ENCODE data around the gene BRD9.
"Not testable (repeated sequence)": the region's sequence is repeated elsewhere in the genome, so short reads cannot be mapped to it uniquely, and the experiment has no call there.

The BRD9 gene

DNA sequence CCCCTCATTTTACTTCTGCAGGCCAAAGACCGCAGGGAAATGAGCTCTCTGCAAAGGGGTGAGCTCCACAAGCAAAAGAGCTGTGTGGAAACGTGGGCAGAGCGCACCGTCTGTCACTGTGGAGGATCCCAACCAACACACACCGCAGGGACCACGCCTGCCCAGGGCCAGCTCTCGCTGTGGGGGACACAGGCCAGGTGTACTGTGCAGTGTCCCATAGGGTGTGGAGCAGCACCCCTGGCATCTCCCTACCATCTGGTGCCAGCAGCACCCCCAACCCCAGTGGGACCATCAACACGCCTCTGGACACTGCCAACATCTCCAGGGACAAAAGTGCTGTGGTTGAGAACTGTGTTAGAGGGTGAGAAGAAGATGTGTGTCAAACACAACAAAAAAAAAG is 13.9 kb downstream of the BRD9 start:
- DNase-seq (ENCODE audit: low read depth, low spot score) = not testable (repeated sequence)

DNA sequence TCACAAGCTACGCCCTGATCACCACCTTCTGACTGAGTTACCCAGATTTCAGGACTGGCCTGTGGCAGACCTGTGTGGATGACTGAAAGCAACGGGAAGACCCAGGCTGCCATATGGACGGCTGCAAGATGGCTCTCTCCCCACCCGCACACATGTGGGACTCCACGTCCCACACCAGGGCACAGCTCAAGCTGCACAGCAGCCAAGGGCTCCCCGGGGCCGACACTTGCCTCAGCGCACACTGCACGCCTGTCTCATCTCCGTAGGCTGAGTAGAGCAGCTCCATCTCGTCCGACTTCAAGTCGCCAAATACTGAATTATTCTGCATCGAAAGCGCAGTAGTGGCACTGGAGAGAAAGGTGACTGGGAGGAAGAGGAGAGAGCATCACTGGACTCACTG is 14.5 kb downstream of the BRD9 start:
- no peak for DNase-seq (ENCODE audit: low read depth, low spot score)

DNA sequence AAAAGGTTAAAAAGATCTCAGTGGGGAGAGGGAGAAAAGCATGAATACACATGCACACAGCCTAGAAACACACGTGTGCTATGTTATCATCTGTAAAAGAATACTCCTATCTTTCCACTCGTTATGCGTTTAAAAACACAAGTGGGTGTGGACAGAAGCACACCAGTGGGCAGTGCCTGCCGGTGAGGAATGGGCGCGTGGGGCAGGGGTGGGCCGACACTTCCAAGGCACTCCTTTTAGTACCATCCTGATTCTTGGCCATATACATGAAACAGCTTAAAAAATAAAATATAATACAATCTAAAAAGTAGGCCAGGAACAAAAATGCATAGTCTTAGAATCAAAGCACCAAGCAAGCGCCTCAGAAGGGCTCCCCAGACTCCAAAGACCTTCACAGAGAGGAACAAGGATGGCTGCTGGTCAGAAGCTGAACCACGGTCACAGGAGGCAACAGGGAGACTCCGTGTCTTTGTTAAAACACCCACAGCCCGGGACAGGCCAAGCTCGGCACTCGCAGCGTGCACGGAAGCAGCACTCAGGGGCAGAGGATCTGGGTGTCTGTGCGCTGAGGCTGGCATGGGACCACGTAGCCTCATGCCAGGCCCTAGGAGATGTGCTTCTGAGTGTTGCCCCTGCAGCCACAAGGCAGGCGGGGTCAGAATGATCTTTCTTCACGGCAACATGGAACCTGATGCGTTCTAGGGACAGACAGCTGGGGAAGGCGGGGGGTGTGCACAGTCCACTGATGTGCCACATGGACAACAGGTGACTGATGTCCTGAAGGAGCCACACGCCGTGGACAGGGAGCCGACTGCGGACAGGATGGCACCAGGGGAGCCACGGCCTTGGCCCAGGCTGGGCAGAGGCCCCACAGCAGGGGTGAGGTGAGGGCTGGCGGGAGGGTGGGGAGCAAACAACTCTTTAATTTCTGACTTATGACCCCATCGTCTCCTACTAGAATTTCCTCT is 15.9 kb downstream of the BRD9 start:
- no peak for DNase-seq (ENCODE audit: low read depth, low spot score)

DNA sequence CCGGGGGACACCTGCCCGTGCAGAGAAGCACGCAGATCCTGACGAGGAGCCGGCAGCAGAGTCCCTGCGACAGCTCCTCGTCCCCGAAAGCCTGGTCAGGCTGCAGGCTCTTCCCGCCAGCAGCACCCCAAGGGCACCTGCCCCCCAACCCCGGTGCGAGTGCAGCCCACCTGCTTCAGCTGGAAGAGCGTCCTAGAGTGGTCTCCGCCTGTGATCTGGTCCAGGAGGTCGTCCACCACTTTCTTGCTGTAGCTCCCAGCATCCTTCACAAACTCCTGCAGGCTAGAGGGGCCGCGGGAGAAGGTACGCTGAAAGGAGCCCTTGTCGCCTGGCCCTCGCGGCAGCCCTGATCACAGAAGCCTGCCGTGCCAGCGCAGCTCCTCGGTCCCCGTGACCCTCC is 16.7 kb downstream of the BRD9 start:
- DNase-seq (ENCODE audit: low read depth, low spot score) = no peak

DNA sequence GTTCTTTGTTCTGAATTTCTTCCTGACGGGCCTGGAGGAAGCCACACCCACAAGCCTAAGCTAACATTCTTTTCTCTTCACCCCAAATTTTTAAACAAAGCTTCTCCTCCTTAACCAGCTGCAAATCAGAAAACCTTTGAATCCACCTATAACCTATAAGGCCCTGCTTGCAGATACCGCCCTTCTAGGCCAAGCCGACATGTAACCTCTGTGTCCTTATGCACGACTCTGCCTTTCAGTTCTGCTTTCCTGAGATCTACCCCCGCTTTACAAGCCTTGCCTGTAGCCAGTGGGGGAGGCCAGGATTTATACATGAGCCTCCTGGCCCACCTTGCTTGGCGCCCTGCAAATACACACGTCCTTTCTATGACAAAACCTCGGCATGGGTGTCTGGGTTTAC is 19.3 kb downstream of the BRD9 start:
- no peak for DNase-seq (ENCODE audit: low read depth, low spot score)

DNA sequence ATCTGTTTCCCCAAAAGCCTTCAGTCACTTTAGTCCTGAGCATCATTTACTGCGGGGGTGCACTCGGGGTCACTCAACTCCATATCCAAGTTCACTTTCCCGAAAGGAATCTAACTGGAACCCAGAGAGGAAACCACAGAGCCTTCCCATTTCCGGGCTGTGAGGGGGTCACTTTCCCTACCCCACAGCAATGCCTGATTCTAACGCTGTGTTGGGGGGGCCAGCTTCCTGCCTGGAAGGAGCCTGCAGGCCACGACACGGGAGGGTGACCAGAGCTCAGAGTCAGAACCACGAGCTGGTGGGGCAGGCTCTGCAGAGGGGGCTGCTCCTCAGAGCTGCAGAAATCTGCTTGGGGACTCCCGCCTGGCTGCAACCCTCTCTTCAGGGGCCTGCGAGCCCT is 20.3 kb downstream of the BRD9 start:
- no peak for DNase-seq (ENCODE audit: low read depth, low spot score)

DNA sequence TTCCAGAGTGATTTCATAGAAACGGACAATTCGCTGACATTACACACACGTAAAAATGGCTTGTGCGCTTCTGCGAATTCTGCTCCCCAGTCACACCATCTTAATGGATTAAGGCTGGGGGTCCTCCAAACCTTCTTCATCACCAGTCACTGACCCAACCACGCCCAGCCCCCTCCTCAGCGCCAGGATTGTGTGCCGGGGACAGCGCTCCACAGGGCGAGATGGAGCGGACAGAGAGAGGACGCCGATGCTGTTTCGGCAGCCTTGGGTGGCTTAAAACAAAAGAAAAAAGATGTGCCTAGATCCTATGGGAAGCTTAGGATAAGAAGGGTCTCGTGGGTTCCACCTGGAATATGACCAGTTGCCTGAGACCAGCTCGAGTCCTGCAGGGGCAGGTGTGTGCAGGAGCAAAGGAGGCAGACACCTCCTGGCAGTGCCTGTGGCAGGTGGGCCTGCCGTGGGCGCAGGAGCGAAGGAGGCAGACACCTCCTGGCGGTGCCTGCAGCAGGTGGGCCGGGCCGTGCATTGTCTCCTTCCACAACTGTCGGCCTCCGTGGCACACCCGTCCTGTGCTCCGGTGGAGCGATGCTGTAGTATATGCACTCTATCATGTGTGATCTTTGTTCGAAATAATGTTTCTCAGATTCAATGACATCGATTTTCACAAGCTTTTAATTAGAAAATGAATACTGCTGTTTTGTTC is 20.9 kb downstream of the BRD9 start:
- no peak for DNase-seq (ENCODE audit: low read depth, low spot score)

DNA sequence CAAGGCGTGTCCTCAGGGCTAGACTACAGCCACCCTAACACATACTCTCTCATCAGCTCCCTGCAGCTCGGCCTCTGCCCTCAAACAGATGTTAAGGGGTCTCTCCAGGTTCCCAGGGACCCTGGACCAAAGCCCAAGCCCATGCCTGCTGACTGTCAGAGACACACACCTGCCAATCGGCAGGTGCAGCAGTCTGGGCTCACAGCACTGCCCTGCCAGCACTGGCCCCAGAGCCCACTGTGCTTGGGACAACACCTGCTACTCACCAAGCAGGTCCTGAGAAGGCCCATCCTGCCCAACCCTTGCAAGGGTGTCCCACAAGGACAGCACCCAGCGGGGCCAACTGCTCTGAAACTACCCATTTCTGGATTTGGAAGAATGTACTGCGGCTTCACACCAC is 21.6 kb downstream of the BRD9 start:
- DNase-seq (ENCODE audit: low read depth, low spot score) = no peak

DNA sequence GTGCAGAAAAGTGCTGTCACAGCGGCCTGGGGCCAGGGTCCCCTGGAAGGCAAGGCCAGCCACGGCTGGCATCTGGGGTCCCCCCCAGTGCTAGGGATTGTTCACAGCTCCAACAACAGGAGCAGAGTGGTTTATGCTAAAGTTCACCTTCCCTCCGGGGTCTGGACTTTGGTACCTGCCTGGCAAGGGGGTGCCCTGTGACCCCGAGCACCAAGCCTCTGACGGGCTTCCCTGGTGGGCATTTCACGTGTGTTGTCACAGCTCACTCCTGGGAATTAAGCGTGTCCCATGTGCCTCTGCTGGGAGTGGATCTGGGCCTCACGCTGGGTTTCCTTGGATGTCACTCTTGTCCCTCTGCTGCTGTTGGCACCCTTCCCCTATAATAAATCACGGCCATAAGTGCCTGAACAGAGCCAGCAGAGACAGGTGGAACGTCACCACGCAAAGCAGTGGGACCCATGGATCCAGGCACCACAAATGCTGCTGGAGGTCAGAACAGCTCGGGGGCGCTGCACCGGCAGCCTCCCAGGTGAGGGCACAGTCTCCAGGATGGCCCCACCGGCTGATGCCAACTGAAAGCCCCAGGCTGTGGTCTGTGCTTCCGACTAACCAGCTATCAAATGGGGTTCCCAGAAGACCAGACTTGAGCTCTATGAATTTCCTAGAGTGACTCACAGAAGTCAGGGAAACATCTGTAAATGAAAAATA is 24.0 kb downstream of the BRD9 start:
- DNase-seq (ENCODE audit: low read depth, low spot score) = no peak

DNA sequence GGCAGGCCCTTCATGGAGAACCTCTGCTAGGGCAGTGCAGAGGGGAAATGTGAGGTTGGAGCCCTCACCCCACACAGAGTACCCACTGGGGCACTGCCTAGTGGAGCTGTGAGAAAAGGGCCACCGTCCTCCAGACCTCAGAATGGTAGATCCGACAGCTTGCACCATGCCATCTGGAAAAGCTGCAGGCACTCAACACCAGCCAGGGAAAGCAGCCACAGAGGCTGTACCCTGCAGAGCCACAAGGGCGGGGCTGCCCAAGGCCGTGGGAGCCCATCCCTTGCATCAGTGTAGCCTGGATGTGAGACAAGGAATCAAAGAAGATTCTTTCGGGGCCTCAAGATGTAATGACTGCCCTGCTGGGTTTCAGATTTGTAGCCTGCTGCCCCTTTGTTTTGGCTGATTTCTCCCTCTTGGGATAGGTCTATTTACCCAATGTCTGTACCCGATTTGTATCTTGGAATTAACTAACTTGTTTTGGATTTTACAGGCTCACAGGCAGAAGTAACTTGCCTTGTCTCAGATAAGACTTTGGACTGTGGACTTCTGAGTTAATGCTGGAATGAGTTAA is 25.2 kb downstream of the BRD9 start:
- DNase-seq (ENCODE audit: low read depth, low spot score) = no peak

DNA sequence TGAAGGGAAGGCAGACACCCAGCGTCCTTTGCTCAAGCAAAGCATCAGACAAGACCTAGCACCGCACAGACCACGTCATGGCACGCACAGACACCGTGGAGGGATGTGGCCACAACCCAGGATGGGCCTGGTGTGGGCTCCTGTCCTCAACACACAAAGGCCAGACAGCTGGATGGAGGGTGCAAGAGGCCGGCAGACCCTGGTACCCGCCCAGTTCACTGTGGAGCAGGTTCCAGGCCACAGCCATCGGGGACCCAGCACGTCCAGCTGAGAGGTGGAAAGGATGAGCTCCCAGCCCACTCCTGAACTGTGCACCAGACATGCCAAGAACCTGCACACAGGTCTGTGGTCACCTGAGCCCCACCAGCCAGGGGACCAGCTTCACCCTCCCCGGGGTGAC is 26.8 kb downstream of the BRD9 start:
- no peak for DNase-seq (ENCODE audit: low read depth, low spot score)

DNA sequence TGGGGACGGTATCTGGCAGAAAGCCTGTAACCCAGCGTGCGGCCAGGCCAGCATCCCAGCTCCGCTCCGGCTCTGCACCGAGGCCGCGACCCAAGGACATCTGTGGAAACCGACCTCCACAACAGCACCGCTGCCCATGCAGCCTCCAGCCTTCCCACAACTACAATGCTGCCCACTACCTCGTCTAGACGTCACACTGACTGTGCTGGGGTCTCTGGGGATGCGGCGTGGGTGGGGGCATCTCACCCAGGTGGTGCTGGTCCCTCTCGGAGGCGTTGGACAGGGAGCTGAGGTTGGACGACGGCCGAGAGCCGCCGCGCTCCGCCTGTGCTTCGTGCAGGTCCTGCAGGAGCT is 27.5 kb downstream of the BRD9 start:
- DNase-seq (ENCODE audit: low read depth, low spot score) = no peak

DNA sequence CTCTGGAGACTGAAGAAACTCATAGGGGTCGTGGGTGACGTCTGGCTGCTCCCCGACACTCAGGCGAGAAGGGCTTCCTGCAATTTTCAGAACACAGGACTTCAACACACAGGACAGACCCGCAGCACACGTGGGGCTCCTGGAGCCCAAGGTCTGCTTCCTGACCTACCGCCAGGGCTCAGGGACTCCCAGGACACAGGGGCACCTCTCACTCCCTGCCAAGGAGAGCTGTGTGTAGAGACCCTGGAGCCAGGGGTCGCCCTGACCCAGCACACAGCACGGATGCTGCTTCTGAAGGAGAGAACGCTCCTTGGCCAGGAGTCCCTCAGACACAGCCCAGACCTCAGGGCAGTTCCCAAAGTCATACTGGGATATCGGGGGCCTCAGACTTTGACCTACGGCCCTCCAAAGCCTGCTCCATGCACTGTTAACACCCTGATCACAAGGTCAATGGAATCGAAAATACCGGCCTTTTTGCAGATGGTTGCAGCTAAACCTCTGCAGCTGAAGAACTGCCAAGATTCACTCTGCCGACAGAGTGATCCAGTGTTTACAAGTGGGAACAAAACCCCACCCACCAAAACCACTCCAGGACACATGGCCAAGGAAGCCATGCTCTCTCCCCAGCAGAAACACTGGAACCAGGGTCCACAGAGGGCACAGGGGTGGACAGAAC is 28.0 kb downstream of the BRD9 start:
- no peak for DNase-seq (ENCODE audit: low read depth, low spot score)

DNA sequence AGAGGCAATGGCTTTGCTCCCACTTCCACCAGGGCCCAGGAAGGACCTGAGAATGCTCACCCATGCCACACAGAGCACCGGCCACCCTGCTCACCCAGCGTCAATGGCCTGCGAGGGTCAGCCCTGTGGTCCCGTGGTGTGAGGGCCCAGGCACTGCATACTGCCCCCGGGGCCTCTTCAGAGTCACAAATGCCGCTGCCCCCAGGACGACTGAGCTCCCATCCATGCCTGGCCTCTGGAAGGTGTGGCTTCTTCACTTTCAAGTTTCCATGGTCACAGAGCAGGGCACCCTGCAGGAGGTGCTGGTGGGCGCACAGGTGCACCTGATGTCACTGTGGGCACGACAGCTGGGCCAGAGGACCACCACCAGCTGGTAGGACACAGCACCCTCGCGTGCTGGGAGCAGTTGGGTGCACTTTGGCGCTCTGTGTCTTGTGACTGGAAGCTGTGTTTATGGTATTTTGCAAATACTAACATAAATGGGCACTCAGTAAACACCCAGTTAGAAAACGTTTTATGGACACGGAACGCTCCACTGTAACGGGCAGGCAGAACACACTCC is 29.3 kb downstream of the BRD9 start:
- DNase-seq (ENCODE audit: low read depth, low spot score) = no peak

DNA sequence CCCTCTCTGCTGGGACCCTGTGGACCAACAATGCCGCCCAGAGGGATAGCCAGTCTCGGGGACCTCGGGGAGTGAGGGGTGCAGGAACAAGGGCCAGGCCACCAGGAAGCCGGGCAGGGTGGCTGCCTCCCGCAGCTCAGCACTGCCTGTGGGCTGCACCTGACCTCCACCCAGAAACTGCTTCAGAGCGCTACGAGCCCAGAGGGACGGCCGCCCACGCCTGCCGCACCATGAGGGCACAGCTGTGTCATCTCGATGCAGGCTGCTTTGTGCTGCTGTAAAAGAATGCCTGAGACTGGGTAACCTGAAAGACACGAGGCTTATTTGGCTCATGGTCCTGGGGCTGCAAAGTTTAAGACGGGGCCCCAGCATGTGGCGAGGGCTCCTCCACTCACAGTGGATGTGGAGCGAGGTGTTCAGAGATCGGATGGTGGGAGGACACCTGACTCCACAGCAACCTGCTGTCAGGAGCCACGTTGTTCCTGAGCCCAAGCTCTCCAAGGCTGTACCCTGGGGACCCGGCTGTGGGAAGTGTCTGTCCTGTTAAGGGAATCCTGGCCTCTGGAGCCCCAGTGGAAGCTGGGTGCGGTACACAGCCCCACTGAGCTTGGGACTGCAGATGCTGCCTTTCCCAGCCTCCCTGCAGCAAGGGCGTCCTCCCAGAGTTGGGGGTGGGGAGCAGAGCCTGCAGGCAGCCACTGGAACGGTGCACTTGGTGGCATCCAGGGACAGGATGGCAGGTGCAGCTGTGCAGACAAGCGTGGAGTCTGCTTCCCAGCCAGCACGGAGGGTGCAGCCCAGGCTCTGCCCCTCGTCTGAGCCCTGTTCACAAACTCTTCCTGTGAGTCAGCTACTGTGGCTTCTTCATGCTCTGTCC is 30.0 kb downstream of the BRD9 start:
- no peak for DNase-seq (ENCODE audit: low read depth, low spot score)

DNA sequence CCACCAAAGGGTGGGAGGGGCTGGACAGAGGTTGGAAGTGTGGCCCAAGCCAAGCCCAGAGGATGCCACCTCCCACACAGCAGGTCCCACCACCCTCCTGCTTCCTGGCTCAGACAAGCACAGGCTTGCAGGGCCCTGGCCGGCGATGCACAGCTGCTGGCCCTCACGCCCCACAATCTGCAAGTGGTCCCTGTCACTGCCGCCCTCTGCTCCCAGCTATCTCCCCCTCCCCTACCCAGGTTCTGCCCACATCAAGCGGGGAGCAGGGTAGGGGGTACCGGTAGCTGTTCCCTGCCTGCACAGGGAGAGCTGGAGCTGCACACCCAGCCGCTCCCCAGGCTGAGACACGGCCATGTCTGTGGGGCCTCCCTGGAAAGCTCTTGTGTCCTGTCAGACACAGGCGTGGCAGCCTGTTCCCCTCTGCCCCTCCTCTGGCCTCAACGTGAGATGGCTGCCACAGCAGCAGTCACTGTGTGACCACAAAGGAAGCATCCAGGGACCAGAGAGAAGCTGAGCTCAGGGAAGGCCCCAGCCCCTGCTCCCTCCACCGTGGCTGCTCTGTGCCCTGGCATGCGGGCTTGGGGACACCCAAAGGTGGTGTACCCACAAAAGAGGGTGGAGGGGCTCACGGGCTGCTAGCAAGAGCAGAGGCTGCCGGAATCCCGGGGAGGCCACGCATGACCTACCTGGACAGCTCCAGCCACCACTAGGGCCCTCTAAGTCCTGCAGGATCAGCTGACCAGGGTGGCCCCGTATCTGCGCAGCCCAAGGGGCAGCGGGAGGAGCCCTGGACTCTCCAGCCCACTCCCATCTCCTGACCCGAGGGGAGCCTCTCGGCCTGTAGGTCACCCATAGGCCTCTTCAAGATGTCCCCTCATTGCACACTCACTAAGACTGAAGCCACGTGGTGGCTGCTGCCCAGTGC is 30.9 kb downstream of the BRD9 start:
- no peak for DNase-seq (ENCODE audit: low read depth, low spot score)

DNA sequence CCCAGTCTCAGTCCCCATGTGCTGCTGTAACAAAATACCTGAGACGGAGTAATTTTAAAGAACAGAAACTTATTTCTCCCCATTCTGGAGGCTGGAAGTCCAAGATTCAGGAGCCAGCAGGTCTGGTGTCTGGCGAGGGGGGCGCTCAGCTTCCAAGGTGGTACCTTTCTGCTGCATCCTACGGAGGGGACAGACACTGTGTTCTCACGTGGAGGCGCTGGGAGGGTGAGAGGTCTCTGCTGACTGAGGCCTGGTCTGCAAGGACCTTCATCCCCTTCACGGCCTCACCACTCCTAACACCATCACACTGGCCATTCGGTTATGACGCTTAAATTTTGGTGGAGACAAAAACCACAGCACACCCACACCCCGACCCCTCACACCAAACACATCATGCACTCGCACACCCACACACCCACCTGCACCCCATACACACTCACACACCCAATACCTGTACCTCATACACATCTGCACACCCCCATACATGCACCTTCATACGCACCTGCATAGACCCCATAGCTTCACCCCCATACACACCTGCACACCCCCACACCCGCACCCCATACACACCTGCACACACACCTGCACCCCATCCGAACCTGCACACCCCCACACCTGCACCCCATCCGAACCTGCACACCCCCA is 32.0 kb downstream of the BRD9 start:
- DNase-seq (ENCODE audit: low read depth, low spot score) = no peak

DNA sequence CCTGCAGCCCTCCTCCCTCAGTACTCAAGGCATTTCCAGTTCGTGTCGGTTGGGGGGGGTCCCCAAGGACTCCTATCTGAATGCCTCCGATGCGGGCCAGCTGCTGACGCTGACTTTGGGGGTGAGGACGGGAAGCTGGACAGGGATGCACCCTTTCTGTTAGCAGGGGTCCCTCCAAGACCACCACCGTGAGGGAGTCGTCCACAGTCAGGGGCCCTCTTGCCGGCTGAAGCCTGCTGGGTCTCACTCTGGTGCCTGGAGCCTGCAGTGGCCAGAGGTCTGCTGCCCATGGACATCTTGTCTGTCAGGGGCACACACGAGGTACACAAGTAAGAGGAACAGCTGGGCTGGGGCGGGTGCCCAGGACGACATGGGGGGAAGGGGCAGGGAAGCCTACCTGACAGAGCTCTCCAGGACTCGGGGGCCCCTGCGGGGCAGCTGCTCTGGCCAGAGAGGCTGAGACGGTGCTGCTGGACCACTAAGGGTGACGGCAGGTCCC is 32.8 kb downstream of the BRD9 start:
- no peak for DNase-seq (ENCODE audit: low read depth, low spot score)
